ENCODE measurements around the gene ASTN2.

The ASTN2 gene

GRCh38 chr9:116953271-116953670, 461.6 kb downstream of the ASTN2 start:
- no peak for DNase-seq (ENCODE audit: low read depth)

- DNase-seq (ENCODE audit: low read depth), result no peak
Measured at GRCh38 chr9:116952436-116952810, 462.4 kb downstream of the ASTN2 start.

GRCh38 chr9:116951588-116952435, 463.0 kb downstream of the ASTN2 start:
- DNase-seq (ENCODE audit: low read depth), result no peak

- DNase-seq (ENCODE audit: low read depth), result no peak
Measured at GRCh38 chr9:116945817-116946216, 469.0 kb downstream of the ASTN2 start.

GRCh38 chr9:116944714-116945534, 469.9 kb downstream of the ASTN2 start:
- DNase-seq (ENCODE audit: low read depth), result no peak

GRCh38 chr9:116943970-116944369, 470.9 kb downstream of the ASTN2 start:
- no peak for DNase-seq (ENCODE audit: low read depth)

- no peak for DNase-seq (ENCODE audit: low read depth)
Measured at GRCh38 chr9:116942593-116943061, 472.2 kb downstream of the ASTN2 start.

- DNase-seq (ENCODE audit: low read depth), result no peak
Measured at GRCh38 chr9:116941266-116941665, 473.6 kb downstream of the ASTN2 start.

- DNase-seq (ENCODE audit: low read depth), result no peak
Measured at GRCh38 chr9:116940614-116941215, 474.1 kb downstream of the ASTN2 start.

- no peak for DNase-seq (ENCODE audit: low read depth)
Measured at GRCh38 chr9:116939614-116940013, 475.2 kb downstream of the ASTN2 start.

- no peak for DNase-seq (ENCODE audit: low read depth)
Measured at GRCh38 chr9:116939161-116939560, 475.7 kb downstream of the ASTN2 start.

- DNase-seq (ENCODE audit: low read depth), result no peak
Measured at GRCh38 chr9:116937361-116937760, 477.5 kb downstream of the ASTN2 start.

GRCh38 chr9:116935149-116935897, 479.5 kb downstream of the ASTN2 start:
- no peak for DNase-seq (ENCODE audit: low read depth)

GRCh38 chr9:116934131-116934530, 480.7 kb downstream of the ASTN2 start:
- no peak for DNase-seq (ENCODE audit: low read depth)

GRCh38 chr9:116933251-116933650, 481.6 kb downstream of the ASTN2 start:
- no peak for DNase-seq (ENCODE audit: low read depth)

GRCh38 chr9:116929621-116930020, 485.2 kb downstream of the ASTN2 start:
- DNase-seq (ENCODE audit: low read depth), result no peak

- DNase-seq (ENCODE audit: low read depth), result no peak
Measured at GRCh38 chr9:116928884-116929283, 486.0 kb downstream of the ASTN2 start.

- DNase-seq (ENCODE audit: low read depth), result no peak
Measured at GRCh38 chr9:116928289-116928688, 486.6 kb downstream of the ASTN2 start.

- DNase-seq (ENCODE audit: low read depth), result no peak
Measured at GRCh38 chr9:116927726-116928125, 487.1 kb downstream of the ASTN2 start.

GRCh38 chr9:116925121-116925520, 489.7 kb downstream of the ASTN2 start:
- DNase-seq (ENCODE audit: low read depth), result no peak

GRCh38 chr9:116924462-116925110, 490.3 kb downstream of the ASTN2 start:
- DNase-seq (ENCODE audit: low read depth), result no peak

Measured in activated T-helper 1 cell treated with Interleukin-2 at 50 U/mL for 16 hours (primary cell).